DMS114 treated with DMSO at 0.1 percent for 48 hours (cell line): ENCODE measurements around the gene EXD3.
"Not testable (repeated sequence)": the region's sequence is repeated elsewhere in the genome, so short reads cannot be mapped to it uniquely, and the experiment has no call there.

Experiments
- DNase-seq: peaks from one replicate; lab custom pipeline; 2025; ENCODE audit not compliant: unreplicated experiment; lab: John Stamatoyannopoulos, UW

The EXD3 gene

DNA sequence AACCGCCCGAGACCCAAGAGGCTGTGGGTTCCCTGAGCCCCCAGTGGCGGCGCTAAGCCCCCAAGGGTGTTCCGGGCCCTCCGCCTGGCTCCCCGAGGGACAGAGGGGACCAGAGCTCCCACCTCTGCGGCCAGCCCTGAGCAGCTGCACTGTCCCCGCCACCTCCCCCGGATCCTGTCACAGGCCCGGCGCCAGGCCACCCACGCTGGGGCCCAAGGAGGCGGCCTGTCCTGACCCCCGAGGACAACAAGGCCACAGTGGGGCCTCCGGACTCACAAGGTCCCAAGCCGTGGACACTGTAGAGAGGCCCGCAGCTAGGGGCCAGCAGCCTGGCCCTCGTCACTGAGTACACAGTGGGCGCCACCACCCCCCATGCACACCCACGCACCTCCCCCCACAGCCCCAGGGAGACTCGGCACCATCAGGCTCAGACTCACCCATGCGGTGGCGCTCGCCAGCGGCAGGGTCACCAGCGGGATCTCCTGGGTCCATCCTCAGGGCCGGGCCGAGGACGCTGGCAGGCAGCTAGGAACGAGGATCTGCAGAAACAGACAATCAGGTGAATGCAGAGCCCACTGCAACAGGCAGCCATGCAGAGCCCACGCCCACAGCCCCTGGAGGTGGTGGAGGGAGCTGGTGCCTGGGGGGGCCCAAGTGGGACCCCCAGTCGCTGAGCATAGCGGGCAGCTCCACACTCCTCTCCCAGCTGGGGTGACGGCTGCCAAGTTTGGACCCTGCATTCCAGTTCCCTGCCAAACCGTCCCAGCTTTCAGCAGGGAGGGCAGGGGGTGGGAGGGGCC, 27.9 kb downstream of the EXD3 start:
- no peak for DNase-seq

DNA sequence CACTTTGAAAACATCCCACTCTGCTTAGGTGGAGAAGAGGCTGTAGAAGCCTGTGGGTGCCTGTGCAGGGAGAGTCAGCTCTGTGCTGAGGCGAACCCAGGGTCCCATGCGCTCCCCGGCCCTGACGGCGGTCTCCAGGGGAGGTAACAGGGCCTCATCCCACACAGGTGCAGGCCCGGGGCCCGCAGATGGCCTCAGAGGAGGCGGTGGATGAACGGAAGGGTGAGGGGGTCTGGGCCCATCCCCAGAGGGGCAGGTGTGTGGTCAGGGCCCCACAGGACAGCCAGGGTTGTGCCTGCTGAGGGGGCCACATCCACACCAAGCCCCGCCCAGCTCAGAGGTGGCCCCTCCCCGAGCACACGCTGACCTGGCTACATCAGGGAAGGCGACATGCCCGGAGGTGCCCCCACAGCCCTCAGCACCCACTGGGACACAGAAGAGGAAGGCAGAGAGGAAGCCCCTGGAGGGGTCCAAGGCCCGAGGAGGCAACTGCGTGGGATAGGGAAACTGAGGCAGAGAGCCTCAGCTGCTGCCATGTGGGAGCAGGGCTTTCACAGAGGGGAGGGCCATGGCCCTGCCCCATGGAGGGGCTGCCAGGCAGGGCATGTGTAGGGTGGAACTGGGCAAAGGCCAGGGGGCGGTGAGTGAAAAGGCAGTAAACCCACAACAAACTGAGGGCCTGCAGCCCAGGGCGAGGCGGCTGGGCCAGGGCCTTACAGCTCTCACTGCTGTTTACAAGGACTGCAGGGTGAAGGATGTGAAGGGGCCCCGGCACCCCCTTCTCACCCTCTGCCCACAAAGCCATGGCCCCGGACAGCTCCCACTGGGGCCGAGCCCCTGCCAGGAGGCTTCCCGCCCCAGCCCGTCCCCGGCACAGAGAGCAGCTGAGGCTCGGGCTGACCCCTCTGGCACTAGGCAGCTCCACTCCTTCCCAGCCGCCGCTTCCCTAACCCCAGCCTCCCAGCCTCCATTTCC, 29.5 kb downstream of the EXD3 start:
- no peak for DNase-seq

DNA sequence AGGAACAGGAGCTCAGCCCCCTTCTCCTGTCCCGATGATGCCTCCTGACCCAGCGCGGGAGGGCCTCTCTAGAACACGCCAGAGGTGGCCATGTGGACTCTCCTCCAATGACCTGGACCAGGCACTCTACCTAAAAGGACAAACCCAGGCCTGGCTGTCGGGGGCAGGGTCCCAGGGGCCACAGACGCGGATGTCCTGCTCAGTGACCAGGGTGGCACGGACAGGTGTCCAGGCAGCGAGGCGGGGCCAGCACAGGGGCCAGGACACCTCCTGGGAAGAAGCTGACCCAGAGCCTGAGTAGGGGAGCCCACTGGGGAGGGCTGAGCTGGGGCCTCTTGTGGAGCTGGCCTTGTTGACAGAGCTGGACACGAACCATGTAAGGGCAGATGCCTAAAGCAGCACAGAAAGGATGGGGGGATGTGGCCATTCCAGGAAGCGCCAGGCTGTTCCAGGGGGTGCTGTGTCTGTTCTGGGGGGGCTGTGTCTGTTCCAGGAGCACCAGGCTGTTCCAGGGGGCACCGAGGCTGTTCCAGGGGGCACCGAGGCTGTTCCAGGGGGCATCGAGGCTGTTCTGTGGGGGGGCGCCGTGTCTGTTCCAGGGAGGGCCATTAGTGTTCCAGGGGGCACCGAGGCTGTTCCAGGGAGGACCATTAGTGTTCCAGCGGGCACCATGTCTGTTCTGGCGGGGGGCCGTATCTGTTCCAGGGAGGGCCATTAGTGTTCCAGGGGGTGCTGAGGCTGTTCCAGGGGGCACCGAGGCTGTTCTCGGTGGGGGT, 30.5 kb downstream of the EXD3 start:
- DNase-seq, result no peak

DNA sequence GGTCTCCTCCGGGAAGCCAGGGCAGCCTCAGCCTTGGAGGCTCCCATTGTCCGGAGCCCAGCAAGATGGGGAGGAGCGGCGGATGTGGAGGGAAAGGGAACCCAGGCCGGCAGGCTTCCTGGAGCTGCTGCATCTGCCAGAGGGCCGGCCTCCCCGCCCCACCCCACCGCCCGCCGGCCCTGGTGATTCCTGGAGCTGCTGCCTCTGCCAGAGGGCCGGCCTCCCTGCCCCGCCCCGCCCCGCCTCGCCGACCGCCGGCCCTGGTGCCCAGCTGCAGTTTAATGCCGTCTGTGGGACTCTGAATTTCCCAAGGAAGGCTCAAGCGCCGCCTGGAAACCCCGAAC, 31.6 kb downstream of the EXD3 start:
- no peak for DNase-seq

DNA sequence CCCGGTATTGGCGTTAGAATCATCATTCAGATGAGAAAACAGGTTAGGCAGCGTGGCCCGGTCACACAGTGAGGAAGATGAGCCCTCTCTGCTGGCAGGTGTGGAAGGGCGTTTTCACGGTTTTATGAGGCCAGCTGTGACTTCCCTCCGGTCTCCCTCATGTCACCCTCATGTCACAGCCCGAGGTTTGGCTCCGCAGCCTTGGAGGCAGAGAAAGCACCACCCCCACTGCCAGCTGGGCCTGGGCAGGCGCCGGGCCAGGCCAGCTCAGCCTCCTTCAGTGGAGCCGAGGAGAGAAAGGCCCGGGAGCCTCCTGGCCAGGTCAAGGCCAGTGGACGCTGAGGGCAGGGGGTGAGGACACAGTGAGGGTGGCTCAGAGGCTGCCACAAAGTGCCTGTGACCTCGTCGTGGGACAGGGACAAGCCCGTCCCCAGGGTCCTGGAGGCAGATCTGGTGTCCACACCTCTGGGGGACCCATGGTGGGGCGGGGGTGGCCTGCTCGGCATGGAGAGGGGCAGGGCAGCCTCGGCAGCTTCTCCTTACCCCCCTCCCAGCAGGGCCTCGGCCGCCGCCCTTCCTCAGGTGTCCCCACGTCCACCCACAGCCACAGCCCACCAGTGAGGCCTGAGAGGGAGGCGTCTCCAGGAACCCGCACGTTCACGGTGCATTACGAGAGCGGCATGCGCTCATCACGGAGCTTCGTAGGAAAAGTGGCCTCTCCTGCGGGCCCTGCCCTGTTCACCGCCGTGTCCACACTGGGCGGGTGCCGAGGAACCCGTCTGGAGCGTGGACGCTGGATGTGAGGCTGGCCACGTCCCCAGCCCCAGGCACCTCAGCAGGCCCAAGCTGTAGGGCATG, 32.2 kb downstream of the EXD3 start:
- no peak for DNase-seq

DNA sequence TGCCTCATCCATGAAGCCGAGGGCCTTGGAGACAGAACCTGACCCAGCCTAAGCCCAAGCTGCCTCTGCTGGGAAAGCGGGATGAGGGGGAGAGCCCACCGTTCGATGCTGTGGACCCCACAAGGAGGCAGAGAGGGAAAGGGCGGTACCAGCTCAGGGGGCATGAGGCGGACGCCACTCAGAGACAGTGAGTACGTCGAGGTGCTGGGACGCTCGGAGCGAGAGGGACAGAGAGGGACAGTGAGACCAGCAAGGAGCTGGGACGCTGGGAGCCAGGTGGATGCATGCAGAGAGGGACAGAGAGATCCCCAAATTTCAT, 33.6 kb downstream of the EXD3 start:
- no peak for DNase-seq

DNA sequence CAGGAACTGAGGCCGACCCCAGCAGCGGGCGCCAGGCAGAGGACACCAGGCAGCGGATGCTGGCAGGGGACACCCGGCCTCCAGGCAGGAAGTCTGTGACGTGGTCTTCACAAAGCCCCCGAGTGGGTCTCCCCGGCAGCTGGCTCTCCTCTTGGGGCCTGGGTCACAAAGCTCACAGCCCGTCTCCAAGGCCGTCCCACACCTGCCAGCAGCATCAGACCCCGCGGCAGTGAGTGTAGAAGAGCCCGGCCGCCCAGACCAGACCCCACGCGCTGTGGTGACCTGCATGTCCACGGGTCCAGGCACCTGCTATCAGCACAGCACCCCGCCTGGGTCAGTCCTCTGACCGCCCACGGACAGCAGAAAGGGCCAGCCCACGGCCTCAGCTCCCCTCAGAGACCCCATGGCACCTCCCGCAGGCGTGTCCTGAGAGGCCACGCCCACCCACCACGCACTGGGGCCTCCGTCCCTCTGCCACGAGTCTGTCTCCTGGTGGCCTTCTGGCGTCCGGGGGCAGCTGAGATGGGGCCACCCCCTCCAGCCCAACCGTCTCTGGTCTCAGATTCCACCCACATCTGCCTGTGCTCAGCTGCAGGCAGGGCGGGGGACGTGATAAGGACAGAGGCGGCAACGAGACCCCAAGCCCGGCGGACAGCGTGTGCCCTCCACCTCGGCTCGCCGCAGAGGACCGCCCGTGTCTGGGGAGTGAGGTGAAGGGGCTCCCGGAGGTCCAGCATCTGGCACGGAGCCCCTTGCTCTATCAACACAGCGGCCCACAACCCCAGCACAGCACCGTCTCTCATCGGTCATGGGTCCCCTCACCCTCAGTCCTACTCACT, 34.2 kb downstream of the EXD3 start:
- no peak for DNase-seq

DNA sequence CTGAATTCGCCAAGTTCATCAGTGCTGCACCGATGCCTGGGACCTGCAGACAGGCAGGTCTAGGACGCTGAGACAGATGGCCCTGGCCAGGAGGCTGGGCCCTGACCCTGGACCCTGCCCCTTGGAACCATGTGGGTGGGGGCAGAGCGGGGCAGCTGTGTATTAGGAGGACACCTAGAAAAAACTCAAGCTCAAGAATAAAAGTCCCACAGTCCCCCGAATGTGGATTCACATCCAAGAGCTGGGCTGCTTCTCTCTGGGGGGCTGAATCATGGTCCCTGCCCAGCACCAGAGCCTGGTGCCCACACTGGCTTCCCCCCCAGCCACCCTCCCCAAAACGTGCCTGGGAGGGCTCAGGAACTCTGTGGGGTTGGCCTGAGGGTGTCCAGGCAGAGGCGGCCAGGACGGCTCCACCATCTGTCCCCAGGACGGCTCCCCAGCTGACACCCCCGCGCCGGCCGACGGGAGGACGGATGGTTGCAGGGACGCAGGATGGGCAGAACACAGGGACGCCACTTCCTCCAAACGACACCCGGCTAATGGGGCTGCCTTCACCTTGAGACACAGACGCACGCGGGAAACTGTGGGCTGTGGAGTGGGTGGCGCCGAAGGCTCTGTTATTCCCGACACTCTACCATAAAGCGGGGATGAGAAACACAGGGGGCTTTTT, 34.9 kb downstream of the EXD3 start:
- no peak for DNase-seq

DNA sequence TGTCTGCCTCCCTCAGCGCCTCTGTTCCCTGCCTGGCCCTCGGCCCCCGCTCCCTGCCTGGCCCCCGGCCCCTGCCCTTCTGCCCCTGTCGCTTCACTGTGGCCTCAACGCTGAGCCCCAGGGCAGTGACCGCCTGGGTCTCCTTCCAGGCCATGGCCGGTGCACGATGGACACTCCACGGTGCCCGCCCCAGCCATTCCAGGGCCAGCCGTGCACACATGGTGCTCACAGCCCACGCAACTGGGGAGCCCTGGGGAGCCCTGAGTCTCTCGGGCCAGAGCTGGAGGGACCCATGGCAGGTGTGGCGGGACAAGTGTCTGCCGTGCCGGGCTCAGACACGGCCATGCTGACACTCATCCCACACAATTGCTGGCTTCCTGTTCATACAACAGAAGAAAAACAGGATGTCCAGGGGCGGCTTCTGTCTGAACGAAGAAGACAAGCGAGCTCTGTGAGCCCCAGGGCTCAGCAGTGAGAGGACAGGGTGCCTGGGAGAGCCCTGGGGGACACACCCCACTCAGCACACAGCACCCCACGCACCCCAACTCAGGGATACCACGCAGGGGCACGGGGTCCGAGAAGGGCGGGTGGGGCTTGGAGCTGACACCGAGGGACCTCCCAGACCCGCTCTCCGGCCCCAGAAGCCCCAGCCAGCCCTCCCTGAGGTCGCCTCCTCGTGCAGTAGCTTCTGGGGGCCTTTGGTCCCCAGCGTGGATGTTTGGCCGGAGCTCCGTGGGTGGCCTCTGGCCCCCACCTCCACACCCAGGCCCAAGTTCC, 35.7 kb downstream of the EXD3 start:
- DNase-seq, result no peak

DNA sequence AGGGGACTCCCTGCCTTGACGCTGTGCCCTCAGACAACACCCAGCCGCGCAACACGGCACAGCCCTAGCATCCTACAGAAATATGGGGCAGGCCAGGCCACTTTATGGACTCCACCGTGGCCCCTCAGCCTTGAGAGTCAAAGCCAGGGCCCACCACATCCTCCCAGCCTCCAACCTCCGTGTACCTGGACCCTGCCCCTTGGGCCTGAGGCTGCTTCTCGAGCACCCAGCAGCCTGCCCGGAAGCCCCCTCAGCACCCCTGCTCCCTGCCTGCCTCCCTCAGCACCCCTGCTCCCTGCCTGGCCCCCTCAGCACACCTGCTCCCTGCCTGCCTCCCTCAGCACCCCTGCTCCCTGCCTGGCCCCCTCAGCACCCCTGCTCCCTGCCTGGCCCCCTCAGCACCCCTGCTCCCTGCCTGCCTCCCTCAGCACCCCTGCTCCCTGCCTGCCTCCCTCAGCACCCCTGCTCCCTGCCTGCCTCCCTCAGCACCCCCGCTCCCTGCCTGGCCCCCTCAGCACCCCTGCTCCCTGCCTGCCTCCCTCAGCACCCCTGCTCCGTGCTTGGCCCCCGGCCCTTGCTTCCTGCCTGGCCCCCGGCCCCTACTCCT, 36.4 kb downstream of the EXD3 start:
- DNase-seq, result not testable (repeated sequence)

DNA sequence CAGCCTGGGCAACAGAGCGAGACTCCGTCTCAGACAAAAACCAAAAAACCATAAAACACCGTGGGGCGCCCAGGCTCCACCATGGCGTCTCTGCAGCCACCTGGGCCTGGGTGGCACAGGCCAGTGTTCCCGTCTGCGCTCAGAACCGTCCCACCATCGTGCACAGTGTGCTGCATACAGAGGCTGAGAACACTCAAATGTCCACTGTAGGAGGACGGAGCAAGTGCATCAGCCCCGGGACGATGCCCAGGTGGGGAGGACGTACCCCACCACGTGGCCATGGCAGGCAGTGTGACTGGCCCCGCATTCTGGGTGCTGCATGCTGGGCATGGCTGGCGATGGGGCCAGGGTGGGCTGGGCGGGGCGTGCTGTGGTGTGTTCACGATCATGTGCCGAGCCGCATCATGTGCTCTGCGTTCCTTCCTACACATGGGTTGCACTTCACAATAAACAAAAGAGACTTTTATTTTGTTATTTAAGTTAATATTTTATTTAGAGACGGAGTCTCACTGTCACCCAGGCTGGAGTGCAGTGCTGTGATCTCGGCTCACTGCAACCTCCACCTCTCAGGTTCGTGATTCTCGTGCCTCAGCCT, 37.8 kb downstream of the EXD3 start:
- no peak for DNase-seq

DNA sequence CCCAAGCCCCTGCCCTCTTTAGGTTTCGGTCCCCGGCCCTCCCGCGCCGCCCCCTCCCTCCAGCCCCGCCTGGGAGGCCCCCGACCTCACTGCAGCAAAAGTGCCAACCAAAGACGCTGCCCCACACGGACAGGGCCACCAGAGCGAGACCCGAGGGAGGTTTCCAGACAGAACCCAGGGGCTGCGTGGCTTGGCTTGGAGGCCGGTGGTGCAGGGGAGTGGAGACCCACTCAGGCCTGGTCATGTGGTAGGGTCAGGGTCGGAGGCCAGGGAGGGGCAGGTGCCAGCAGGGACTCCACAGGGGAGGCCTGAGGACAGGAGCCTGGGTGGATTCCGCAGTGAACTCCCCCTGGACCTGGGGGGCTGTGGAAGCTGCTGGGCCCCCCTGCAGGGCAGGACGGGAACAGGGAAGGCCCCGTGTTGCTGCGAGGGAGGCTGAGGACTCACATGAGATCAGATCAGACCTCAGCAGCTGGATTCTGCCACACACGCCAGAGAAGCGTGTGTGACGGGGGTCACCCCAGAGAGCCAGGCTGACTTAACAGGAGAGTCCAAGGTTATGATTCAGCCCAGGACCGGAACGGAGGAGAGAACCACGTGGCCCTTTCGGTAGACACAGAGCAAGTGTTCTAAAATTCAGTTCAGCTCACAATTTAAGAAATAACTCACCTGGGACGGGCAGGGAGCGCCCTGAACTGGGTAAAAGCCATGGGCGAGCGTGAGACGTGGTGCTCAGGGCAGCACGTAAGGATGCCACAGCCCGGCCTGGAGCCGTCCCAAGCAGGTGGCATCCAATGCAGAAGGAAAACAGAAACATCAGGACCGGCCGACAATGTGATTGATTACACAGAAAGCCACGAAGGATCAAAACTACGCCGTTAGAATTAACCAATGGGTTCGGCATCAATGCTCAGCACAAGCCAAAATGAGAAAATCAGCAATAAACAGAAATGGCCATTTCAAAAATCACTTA, 38.9 kb downstream of the EXD3 start:
- DNase-seq, result no peak

DNA sequence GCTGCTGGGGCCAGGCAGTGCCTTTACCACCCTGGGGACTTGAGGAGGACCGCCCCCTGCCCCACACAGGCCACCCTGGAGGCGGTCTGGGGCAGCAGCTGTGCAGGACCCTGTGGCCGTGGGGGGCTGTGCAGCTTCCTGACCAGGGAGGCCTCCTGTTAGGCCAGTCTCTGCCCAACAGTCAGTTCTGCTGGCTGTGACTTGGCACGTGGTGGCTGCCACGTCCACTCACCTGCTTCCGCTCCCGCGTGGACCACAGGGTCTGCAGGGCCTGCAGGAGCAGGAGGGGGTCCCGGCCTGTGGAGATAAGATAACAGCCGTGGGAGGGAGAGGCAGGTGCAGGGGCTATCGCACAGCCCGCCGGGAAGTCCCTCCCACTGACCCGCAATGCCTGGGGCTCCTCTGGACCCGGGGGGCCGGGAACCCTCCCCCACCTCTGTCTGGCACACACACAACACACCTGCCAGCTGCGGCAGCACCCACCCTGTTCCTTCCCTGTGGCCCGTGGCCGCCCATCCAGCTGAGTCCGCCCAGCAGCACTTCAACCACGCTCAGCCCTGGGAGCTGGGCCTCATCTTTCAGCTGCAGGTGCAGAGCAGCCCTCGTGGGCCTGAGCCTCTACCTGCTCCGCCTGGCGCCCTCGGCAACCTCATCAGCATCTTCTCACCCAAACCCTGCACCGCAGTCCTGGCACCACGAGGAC, 39.7 kb downstream of the EXD3 start:
- DNase-seq, result no peak

DNA sequence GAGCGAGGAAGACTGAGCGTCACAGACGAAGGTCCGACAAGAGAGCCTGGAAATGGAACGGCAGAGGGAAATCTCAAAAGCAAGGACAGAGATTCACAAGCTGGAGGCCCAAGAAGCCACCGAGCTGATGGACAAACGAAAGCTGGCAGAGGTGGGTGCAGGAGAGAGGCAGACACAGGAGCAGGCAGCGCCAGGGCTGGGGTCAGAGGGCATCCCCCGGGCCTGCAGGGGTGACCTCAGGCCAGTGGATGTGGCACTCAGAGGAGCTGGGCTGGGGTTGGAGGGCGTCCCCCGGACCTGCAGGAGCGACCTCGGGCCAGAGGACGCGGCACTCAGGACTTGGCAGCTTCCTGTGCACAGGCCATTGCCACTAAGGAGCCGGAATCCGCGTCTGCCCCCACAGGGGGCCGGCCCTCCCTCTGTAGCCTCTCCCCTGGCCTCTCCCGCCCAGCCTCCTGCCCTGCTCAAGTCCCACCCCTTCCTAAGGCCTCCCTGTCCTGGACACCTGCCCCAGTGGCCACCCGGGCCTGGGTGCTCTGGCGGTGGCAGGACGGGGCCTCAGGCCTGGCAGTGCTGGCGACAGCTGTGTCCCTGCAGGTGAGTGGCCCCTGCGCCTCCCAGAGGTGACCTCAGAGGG, 40.4 kb downstream of the EXD3 start:
- DNase-seq, result no peak
